ENCODE measurements around the gene EGFLAM. TPM values are rescaled to one million over a fixed set of nuclear protein-coding genes. Genes with fewer than 3 reads are reported as not detected.

EGFLAM gene
- total RNA-seq, 4 donors from 2014 or later: 21.8 to 194 (median 46.7) TPM

DNA sequence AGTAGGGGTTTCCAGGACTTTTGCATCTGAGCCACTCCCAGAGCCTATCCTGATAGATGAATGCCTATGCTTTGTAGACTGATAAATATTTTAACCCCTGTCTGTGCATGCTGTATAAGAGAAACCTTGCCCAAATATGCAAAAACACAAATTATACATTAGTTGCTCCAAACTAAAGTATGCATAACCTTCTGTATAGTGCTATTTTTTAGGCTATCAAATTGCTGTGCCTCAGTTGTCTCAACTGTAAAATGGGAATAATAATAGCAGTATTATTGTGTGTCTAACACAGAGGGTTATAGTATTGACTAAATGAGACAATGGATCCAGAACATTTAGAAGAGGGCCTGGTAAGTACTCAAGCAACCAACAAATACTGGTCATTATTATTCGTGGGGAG is 180.4 kb downstream of the EGFLAM start:
- TF ChIP-seq, protein P1, sequence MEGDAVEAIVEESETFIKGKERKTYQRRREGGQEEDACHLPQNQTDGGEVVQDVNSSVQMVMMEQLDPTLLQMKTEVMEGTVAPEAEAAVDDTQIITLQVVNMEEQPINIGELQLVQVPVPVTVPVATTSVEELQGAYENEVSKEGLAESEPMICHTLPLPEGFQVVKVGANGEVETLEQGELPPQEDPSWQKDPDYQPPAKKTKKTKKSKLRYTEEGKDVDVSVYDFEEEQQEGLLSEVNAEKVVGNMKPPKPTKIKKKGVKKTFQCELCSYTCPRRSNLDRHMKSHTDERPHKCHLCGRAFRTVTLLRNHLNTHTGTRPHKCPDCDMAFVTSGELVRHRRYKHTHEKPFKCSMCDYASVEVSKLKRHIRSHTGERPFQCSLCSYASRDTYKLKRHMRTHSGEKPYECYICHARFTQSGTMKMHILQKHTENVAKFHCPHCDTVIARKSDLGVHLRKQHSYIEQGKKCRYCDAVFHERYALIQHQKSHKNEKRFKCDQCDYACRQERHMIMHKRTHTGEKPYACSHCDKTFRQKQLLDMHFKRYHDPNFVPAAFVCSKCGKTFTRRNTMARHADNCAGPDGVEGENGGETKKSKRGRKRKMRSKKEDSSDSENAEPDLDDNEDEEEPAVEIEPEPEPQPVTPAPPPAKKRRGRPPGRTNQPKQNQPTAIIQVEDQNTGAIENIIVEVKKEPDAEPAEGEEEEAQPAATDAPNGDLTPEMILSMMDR (IDR thresholded peaks at IDR 0.05; ENCODE audit: low read depth): no peak

DNA sequence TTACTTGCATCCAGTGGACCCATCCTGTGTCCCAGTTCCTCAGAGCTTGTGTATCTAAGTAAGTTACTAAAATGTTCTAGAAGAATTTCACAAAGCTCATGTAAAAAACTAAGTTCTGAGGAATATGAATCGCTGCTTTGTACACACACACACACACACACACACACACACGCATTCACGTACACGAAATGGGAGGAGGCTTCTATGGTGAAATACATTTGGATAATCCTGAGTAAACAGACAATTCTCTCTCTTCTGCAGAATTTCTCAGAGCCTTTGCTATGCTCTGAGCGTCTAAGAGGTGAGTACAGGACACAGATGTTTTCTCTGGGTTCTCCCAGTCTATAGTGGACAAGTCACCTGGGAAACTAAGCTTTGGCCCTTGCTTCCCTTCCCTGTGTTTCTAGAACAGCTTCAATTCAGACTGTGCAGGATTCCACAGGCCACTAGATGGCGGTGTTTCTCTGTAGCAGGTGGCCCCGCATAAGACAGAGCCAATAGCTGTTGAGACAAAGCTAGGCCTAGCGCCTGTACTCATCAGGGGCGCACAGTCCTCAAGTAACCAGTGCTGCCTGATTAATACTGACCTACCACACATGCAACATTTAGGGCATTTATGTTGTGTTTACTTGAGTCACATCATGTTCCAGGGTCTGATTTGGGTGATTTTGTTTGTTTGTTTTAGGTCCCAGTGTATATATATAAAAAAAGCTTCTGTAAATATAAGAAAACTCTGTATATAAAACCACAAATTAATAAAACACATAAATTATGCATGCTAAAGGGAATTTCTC is 183.3 kb downstream of the EGFLAM start:
- TF ChIP-seq, protein P1 (IDR thresholded peaks at IDR 0.05; ENCODE audit: low read depth): no peak

DNA sequence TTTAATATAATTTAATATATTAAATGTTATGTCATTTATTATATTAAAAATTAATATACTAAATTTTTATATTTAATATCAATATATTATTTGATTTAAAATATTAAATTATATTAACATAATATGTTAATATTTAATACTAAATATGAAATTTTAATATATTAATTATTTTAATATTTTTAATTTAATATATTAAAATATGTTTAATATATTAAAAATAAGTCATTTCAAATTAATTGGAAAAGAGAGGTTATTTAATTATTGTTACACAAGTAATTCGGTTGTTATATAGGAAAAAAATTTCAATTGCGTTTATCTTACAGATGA is 183.9 kb downstream of the EGFLAM start:
- TF ChIP-seq, protein P1 (IDR thresholded peaks at IDR 0.05; ENCODE audit: low read depth): no peak

DNA sequence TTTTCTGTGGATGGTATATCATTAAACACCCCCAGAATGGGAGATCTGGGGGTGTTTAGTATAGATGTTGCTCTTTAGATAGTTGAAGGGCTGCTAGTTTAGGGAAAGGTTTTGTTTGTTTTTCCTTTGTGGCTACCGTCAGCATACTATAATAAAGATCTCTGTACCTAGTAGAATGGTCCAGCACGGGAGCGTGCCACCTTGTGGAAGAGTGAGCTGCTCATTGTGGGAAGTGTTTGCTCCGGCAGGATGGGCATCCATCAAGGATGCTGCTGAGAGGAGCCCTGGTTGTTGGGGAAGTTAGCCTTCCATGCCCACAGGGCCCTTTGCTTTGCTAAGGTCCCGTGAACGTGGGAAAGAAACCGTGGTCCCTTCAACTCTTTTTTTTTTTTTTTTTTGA is 185.0 kb downstream of the EGFLAM start:
- TF ChIP-seq, protein P1 (IDR thresholded peaks at IDR 0.05; ENCODE audit: low read depth): no peak

DNA sequence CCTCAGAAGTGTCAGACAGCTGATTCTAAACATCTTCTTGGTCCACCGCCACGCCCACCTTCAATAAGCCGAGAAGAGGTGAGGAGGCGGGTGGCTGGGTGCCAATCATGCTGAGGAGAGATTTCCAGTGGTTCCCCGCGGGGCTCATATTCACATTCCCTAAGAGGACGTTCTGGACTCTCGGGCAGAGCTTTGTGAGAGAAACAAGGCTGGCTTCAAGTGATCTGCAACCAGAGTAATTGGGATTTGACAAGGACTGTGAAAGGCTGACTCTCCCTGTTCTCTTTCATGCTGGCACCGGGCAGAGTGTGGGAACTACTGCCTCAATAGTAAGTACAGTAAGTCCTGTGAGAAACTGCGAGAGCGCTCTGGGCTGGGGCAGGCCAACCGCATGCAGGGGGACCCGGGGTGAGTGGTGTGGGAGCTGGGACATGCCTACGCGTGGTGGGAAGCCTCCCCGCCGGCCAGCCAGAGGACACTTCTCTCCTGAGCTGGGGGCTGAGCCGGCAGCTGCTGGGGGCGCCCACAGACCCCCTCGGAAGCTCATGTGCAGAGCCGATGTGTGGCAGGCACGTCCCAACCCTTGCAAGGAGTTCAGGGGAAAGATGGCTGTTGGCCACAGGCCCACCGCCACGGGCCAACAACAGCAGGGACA is 187.1 kb downstream of the EGFLAM start:
- TF ChIP-seq, protein P1 (IDR thresholded peaks at IDR 0.05; ENCODE audit: low read depth): no peak

DNA sequence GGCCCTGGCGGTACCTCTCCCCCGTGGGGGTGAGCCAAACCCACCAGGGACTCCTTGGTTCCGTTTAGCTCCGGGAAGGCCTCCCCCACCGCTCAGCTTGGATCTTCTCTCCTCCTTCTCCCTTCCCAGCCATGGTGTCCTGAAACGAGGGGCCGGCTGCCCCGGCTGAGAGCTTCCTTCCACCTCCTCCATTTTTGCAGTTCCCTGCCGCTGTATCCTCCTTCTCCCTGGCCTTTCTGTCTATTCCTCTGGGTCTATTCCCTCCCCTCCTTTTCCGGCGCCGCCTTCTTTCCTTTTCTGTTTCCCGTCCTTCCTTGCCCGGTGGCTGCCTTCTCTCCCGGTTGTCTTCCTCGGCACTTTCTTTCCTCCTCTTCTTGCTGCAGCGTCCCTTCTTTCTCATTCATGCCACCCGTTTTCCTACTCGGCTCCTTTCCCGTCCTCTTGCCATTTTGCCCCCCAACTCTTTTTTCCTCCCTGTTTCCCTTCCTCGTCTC is 187.7 kb downstream of the EGFLAM start:
- TF ChIP-seq, protein P1 (IDR thresholded peaks at IDR 0.05; ENCODE audit: low read depth): no peak

DNA sequence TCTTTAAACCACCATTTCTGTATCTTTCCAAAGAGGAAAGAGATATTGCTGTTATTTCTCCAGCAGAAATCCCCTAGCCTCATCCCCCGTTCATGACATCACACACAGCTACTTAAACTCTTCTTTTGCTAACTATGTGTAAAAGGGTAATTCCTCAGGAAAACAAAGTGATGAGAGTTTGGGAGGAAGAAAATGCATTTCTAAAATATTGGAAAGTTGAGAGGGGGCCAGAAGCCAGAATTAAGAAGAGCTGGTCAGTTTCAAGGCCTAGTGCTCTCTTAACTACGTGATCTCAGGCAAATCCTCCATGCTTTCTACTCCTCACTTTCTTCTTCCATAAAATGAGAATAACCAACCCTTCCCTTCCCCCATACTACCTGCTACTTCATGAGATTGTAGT is 188.7 kb downstream of the EGFLAM start:
- TF ChIP-seq, protein P1 (IDR thresholded peaks at IDR 0.05; ENCODE audit: low read depth): no peak
